IPS-NIHi7 (cell line): ENCODE measurements around the gene SLC13A5.
"Not testable (repeated sequence)": the region's sequence is repeated elsewhere in the genome, so short reads cannot be mapped to it uniquely, and the experiment has no call there.

ENCODE experiments used
- DNase-seq: peaks from one replicate; pipeline ENCODE4 v3.0.0; 2012; ENCODE audit warnings: mixed read lengths; ENCODE audit errors: extremely low spot score

The SLC13A5 gene

DNA sequence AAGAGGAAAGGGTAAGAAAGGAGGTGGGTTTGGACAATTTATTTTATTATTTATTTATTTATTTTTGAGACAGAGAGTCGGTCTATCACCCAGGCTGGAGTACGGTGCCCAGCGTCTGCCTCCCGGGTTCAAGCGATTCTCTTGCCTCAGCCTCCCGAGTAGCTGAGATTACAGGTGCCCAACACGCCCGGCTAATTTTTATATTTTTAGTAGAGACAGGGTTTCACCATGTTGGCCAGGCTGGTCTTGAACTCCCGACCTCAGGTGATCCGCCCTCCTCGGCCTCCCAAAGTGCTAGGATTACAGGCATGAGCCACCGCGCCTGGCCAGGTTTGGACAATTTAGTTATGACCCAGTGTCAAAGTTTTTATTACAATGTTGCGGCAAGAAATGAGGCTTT, 50.0 kb downstream of the SLC13A5 start:
- not testable (repeated sequence) for DNase-seq

DNA sequence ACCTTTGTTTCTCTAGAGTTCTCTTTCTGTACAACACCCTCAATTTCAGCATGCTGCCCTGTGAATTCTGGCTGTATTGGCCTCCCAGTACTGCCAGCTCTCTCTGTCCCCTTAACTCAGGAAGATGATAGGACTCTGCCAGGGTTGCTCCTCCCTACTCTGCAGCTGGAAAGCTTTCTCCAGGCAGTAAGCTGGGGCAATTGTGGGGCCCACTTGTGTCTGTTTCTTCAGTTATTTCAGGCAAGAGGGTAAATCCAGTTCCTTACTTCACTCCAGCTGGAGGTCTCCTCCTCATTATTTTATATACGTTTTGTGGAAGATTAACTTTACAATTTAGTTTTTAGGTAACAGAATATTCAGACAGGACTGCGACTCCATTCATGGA, 51.7 kb downstream of the SLC13A5 start:
- no peak for DNase-seq

DNA sequence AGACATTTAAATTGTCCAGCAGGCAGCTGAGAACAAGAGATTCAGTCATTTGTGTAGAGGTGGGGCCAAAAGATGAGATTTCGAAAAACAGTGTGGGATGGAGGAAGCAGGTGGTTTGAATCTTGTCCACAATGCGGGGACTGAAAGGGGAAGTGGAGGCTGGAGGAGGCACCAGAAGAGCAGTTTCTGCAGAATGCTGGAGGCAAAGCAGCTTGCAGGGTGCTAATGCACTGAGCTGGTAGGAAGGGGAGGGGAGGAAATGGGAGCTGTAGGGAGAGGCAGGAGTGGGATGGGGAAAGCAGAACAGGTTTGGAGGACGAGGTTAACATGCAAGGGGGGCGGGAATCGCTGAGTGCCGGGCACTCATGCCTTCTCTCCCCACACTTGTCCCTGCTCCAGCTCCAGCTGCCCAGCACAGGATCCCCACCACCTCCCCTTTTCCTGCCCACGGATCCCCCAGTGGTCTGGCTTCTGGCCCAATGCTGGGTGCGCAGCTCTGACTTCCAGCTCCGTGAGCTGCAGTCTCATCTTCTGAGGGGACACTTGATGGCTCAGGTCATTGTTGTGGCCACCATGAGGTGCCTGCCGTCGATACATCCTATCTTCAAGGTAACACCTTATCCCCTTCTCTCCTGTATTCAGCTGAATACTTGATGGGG, 52.2 kb downstream of the SLC13A5 start:
- no peak for DNase-seq

DNA sequence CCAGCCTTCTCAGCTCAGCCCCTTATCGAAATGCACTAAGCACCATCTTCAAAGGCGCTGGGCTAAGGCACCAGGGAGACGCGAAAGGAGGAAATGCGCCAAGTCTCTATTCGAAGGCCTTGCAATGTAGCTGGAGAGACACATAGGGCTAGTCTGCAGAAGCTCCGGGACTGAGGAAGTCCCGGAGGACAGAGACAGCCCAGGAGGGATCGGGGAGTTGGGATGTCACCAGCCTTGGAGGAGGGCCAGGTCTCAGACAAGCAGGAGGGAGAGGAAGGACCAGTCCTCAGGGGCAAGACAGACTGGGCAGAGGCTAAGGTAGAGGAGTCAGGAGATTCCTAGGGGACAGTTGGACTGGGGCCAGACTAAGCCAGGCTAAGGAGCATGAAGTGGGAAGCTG, 53.1 kb downstream of the SLC13A5 start:
- no peak for DNase-seq

DNA sequence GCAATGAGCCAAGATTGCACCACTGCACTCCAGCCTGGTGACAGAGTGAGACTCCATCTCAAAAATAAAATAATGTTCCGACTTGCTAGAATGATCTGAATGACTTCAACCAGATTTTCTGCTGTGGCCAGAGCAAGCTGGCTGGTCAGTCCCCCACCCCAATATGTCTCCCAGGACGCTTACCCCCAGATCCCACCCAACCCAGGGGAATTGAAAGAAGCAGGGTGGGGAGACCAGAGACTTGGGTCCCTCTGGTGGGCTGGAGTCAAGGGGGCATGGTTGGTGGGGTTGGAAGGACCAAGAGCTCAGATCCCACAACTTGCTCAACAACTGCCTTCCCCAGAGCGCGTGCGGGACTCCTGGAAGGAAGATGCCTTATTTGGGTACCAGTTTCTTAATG, 54.8 kb downstream of the SLC13A5 start:
- DNase-seq = not testable (repeated sequence)

DNA sequence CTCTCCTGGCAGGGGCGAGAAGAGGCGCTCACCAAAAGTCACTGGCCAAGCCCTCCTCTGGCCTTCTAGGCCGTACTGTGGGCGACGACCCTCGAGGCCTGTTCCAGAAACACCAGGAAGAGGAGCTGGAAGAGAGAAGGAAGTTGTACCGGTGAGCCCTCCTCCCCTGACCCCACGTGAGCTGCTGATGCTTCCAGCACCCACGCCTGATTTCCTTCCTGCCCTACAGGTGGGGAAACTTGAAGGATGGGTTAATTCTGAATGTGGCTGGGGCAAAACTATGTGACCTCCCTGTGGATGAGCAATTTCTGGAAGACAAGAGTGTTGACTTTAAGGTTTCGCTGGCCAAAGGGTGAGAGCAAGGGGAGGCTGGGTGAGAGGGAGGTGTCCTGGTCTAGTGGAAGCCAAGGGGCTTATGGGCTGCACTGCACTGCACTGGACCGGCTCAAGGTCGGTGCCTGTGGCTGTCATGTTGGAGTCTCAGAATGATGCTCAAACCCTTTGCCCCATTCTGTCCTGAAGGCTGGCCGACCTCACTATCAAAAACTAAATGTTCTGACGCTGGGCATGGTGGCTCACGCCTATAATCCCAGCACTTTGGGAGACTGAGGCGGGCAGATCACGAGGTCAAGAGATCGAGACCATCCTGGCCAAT, 55.4 kb downstream of the SLC13A5 start:
- DNase-seq = no peak

DNA sequence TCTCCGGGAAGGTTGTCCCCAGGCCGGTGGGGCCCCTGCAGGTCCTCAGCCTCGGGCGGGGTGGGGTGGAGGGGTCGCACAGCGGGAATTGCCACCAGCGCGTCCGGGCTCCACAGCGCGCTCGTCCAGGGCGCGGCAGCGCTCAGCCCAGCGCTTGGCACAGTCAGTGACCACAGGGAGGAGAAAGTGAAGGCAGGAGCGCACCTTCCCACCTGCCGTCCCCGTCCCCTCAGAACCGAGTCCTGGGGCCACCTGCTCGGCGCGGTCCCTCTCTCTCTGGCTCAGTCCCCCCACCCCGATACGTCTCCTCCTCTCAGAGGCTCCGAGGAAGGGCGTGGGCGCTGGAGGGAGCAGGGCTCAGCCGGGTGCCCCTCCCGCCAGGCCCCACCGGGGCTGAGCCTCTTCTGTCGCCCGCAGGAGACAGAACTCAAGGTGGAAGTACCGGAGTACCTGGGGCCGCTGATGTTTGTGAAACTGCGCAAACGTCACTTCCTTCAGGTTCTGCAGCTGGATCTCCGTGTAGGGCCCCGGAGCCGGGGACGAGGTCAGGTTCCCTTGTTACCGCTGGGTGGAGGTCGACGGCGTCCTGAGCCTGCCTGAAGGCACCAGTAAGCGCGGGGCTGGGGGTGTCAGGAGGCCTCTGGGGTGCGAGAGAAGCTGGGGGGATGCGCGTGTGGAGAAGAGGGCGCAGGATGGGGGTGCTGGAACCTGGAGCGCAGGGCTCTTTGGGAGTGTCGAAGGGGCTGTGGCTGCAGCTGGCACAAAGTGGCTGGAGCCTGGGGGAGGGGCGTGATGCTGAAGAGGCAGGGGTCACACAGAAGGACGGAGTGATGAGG, 56.2 kb downstream of the SLC13A5 start:
- peak; percentile 61 for DNase-seq

DNA sequence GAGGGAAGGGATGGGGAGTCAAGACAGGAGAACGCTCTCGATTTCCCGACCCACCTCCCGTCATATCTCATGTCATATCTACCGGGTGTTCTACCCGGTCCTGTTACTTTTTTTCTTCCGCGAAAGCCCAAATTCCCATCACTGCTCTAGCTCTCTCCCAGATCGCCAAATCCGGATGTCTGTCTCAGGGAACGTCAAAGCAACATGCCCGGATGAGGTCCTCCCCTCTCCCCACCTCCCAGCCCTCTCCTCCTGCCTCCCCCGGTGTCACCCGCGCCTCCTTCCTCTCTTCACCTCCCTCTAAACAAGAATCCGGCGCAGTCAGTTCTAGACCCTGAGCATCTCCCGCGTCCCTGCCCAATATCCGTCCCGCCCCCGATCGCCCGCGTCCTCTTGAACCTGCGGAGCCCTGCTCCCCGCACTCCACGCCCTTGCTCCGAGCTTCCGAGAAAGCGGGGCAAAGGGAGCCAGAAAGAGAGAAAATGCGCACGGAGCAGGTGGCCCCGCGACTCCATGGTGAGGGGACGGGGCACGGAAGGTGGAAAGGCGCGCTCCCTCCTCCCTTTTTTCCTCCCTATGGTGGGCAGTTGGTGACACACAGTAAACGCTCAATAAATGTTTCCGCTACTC, 57.3 kb downstream of the SLC13A5 start:
- not testable (repeated sequence) for DNase-seq

DNA sequence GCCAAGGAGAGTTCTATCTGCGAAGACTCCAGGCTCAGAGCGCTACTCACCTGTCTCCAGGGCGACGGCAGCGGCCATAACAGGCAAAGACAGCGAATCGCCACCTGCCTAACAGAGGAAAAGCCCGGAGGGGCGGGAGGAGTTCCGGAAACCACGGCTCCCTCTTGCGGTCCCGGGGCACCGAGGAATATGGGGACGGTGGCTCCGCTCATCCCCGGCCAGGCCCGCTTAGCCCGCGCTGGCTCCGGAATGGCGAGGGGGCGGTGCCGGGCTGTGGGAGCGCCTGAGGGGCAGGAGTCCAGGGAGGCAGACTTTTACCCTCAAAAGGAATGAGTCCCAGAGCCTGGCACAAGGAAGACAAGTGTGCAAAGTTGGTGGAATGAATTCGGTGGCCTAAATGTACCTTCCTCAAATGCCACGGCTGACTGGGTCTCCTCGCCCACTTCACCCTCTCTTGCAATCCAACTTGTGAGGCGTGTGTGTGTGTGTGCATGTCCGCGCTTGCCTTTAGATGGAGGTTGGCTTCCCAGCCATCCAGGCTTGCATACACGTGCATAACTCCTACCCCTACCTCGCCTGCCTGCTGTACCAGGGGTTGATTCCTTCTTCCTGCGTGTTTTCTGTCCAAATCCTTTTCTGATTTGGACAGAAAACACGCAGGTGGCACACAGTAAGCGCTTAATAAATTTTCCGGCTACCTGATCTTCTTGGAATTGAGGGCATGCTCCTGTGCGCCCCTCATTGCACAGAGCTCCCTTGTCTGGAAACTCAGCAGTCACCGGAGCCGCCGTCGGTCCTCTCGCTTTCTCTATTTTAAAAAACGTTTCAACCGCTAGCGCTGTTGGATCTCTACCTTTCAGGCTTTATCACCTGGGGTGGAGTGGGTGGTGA, 58.1 kb downstream of the SLC13A5 start:
- peak; percentile 82 for DNase-seq

DNA sequence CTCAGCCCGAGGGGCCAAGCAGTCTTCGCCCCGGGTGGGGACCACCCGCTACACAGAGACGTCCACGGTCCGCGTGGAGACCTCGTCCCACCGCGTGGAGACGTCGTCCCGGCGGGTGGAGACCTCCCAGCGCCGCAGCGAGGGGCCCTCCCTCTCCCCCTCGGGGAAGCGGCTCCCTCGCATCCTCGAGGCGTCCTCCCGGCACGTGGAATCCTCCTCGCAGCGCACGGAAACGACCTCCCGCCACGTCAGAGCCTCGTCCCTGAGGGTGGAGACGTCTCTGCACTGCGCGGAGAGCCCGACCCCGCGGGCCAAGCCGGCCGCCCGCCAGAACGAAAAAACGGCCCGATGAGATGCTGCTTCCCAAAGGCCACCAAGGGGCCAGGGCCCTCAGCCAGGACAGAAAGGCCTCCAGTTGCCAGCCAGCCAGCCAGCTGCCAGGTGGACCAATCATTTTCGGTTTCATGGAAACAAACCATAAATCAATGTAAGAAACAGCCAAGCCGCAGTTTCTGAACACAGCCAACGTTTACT, 61.2 kb downstream of the SLC13A5 start:
- DNase-seq = no peak

DNA sequence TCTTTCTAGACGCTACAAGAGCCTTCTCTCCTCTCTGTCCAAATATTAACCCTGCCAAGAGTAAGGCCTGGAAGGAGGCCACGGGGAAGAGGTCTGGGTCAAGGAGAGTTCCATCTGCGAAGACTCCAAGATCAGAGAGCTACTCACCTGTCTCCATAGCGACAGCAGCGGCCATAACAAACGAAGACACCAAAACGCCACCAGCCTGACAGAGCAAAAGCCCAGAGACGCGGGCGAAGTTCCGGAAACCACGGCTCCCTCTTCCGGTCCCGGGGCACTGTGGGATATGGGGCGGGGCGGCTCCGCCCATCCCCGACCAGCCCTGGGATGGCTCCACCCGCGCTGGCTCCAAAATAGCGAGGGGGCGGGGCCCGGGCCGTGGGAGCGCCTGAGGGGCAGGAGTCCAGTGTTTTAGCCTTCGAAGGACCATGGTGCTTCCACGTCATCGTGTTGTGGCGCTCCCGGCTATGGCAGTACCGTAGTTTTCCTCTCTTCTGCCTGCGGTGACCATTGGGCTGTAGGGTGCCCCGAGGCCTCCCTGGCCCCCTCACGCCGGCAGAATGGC, 61.7 kb downstream of the SLC13A5 start, which contains the start of the genes C17orf100 and MED31:
C17orf100 (plus strand) TSS at position 409 of the 565 bp plus-strand sequence; CDS start at position 561, 152 bp downstream.
MED31 (minus strand) TSS at position 252 of the 565 bp plus-strand sequence; CDS start at position 175, 77 bp downstream.
- peak; percentile 95 for DNase-seq

DNA sequence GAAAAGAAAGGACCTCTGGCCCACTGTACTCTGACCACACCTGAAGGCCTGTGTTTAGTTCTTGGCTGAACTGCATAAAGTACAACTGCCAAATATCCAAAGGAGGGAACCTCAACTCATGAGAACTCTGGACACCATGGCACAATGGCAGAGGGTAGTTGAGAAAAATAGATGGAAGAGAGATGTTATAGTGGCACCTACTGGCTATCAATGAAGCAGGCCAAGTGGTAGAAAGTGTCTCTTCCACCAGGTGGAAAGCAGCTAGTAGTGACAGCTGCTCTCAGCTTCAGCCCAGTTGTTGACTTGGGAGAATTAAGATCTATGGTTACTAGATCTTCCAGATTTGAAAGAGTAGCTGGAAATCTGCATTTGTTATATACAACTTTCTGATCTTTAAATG, 65.0 kb downstream of the SLC13A5 start:
- no peak for DNase-seq

DNA sequence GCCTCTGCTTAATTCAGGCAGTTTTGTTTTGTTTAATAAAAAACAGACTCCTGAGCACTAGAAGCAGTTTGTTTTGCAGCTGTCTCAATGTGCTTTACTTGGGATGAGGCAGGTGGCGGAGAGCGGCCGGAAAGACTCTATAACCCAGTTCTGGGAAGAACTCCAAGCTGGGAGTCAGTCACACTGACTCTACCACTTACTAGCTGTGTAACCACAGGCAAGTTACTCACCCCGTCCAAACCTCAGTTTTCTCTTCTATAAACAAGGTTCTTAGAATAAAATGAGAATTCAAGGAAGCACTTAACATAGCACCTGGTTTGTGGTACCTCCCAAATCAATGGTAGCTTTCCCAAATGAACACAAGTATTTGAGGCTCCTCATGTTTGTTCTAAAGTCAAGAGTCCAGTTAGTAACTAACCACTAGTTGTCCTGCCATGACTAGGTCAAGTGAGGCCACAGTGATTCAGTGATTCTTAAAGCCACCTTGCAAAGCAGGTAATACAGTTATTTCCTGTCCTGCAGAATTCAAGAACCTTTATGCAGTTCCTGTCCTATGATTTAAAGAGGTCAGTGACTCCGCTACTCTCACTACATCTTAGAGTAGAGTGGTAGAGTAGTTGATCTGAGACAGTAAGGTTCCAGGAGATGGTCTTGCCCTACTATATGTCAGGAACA, 69.6 kb downstream of the SLC13A5 start:
- no peak for DNase-seq

DNA sequence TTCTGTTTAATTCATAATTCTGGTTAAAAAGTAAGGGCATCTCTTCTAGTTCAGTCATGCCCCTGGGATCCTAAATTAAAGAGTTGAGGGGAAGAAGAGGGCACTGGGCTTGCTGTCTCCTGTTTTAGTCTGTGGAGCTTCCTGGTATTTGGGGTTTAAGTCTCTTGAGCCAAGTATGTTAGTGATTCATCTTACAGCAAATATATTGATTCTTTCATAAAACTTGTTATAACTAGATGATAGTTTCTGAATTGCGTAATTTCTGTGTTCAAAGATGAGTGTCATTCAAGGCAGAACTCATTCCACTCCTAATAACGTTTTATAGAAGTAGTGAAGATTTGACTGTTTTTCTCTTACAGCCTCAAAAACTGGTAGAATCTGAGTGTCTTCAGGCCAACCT, 70.6 kb downstream of the SLC13A5 start:
- no peak for DNase-seq

DNA sequence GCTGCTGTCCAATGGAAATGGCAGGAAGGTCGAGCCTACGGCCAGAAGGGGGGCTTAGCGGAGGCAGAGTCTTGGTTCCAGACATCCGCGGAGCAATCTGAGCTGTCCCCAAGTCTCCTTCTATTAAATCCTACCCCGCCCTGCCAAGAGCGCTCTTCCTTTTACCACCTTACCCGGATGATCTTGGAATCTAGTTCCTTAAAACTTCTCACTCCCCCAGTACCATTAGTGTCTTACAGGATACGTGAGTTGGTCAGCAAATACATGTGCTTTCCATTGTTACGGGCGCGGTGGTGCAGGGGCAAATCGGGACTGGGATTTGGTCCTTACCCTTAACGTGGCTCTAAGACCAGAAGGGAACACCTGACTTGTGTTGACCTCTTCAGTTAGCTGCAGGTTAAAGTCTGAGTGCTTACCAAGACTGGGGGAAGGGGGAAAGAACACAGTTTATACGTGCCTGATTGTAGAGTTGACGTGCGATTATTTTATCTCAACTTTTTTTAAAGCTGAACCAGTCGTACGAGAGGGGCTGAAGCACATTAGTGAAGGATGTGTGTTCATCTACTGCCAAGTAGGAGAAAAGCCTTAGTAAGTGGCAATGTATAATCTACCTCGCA, 71.8 kb downstream of the SLC13A5 start:
- DNase-seq = peak; percentile 55

DNA sequence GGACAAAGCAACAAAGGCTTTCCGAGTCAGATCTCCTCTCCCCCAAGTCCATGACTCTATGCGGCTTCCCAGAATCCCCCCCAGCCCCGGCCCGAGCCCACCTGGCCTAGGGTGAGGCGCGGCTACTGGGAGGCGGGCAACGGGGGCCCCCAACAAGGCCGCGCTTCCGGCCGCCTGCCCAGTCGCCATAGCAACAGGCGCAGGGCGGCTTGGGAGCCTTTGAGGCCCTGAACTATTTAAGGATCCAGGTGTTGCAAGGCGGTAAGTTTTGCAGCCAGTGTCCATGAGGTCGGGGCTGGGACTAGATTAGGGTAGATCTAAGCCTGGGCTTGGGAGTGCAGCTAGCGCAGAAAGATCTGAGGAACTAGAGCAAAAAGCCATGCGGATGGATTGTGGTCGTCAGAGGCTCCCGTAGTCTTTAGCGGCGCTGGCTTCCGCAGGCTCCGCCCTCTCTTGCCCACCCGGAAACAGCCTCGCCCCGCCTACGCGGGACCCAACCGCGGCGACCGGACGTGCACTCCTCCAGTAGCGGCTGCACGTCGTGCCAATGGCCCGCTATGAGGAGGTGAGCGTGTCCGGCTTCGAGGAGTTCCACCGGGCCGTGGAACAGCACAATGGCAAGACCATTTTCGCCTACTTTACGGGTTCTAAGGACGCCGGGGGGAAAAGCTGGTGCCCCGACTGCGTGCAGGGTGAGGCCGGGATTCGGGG, 72.5 kb downstream of the SLC13A5 start, which contains the start of the genes KIAA0753 and TXNDC17:
KIAA0753 (minus strand) TSS at position 176 of the 711 bp plus-strand sequence. CDS start 5,608 bp downstream, outside the sequence.
TXNDC17 (plus strand) TSS at position 525 of the 711 bp plus-strand sequence; CDS start at position 548, 23 bp downstream.
- DNase-seq = peak; percentile 87

DNA sequence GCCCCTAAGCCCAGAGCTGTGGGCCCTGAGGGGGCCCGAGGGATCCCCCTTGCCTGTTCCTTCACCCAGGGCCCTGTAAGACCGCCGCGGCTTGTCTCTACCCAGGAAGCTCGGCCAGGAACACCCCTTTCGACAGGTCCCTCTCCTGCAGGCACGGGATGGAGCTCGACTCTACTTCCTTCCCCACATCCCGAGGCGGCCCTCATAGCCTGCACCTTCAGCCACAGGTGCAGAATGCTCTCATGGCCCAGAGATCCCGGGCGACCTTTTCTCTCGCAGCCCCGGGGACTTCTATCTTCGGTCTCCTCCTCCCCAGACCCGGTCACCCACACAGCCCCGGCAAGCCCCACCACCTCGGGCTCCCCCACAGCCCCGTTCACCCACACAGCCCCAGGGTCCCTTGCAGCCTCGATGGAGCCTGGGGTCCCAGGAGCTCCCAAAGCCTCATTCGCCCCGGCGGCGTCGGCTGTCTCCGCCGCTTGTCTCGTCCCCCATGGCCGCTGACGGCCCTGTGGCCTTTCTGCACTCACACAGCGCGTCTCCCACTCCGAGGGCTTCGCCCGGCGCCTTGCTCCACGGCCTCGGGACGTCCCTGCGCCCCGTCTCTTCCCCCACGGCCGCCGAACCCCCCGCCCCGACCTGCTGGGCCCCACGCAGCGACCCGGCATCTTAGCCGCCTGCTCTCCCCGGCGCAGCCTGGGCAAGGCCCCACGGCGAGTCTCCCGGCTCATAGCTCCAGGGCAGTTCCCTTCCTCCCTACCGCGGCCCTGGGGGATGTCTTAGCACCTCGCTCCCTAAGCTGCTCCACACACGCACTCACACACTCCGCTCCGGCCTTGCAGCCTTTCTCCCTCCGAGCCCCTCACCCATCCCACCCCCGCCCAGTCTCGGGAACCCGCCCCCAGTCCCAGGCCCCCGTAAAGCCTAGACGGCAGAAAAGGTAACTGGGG, 73.3 kb downstream of the SLC13A5 start:
- peak; percentile 38 for DNase-seq
